Left renal cortex interstitium (tissue), 4 donors: ENCODE results near the gene OR5M8. TPM values are rescaled to one million over a fixed set of nuclear protein-coding genes. Genes with fewer than 3 reads are reported as not detected.

Source experiments
- DNase-seq, 4 donors: peaks; one replicate each; pipeline ENCODE4 v3.0.0-alpha.2; 2013; ENCODE audit warnings: low read depth in 4 of 4, low spot score in 2 of 4, missing footprints in 1 of 4
- polyA plus RNA-seq, 4 donors: library from polyadenylated mRNA; unstranded; fragments of 120-200 nt; gene quantifications; one replicate each; pipeline ENCODE4 v1.2.1, GENCODE V29; 2013; ENCODE audit not compliant: insufficient read length in 4 of 4

OR5M8 gene
- not detected for polyA plus RNA-seq

DNA sequence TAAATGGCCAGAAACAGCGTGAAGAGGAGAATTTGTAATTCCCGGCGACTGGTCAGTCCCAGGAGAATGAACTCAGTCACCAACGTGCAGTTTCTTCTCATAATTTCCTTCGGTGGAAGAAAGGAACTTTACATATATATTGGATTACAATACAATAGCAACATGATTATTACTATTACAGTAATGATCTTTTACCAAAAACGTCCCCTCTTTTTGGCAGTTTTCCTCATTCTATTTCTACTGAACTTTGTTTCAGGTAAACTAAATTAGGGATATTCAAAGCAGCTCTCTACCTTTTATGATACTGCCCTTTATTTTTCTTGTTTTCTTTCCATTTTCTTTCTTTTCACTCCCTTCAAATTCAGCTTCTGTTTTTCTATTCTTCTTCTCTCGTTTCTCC, at the start of gene OR5M8:
OR5M8 (minus strand) TSS at position 101 of the 400 bp plus-strand sequence; CDS start at position 101, 0 bp downstream.
- no peak for DNase-seq

DNA sequence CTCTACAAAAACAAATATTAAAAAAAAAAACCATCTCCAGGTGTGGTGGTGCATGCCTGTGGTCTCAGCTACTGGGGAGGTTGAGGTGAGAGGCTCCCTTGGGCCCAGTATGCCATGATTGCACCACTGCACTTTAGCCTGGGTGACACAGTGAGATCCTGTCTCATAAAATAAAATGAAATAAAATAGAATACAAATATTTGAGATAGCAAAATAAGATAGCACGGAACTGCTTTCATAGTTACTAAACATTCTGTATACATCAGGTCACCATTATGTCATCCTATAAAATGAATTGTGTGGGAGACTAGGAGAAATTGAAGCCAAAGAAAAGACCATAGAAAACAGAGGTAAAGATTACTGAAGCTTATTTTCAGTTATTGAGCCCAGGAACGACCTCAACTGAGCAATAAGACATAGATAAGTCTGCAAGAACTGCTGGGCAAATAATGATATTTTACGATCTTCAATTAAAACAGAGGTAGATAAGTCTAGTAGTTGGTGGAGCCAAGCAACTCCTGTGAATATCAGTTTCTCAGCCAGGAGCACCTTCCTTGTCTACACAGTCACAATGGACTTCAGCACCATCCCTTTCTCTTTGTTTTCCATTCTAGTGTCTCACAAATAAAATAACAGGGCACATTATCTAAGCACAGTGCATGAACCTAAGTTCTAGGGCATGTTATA, 42.0 kb upstream of the OR5M8 start:
- no peak for DNase-seq

DNA sequence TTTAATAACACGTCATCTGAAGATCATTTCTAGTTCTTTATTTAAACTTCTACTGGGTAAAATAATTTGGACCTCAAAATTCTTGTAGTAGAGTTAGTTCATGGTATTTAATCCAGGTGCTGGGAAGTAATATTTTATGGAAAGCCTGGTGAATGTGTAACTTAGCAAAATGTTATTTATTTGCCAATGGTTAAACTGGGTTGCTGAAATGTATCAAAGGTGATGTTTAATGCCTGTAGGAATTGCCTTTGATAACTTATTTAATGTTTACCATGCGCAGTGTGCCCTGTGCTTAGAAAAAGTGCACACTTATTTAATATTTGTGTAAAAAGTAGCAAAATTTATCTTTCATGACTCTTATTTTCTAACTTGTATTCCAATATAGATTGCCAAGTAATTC, 40.7 kb upstream of the OR5M8 start:
- DNase-seq = no peak

DNA sequence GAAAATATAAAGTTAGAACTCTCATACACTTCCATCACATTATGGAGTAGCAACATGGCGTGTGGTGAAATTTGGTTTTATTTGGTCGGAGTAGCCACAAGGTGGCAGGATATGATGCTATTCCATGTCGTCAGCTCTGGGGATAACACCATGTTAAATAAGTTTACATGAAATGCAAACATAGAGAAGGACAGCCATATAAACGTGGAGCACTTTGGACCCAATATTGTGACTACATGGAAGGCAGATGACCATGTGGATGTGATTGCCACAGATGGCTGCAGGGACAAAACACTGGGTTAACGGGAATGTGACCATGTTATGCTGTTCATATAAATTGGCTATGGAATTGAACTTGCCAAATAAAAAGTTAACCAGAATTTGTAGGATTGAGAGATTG, 30.8 kb upstream of the OR5M8 start:
- no peak for DNase-seq

DNA sequence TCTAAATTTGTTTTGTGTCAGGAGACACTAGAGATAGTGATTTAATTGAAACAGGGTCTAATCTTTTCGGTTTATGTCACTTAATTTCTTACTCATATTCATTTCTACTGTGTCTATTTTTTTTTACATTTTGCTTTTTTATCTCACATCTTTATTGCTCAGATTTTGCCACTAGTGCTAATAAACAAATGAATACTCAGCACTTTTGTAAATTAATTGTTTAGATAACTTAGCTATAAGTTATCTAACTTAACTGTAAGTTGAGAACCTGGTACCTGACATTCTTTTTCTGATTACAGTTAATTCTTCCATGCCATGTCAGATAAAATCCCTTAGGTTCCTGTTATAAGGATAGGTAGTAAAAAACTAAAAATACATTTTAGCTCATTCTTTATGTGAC, 22.1 kb upstream of the OR5M8 start:
- DNase-seq = no peak

DNA sequence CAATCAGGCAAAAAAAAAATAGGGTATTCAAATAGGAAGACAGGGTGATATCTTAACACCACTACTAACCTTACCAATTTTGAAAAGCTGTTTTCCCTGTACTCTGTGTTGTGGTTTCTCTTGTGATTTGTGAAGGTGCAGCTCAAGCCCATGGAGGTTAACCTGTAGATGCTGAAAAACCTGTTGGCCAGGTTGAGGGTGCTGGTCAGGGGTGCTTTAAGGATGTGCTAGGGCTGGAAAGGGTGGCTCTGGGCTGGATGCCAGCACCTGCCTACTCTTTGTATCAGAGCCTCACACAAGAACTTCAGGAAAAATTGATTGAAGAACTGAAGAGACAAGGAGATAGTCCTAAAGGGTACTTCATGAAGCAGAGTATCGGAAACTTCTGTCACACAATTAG, 18.3 kb upstream of the OR5M8 start:
- no peak for DNase-seq

DNA sequence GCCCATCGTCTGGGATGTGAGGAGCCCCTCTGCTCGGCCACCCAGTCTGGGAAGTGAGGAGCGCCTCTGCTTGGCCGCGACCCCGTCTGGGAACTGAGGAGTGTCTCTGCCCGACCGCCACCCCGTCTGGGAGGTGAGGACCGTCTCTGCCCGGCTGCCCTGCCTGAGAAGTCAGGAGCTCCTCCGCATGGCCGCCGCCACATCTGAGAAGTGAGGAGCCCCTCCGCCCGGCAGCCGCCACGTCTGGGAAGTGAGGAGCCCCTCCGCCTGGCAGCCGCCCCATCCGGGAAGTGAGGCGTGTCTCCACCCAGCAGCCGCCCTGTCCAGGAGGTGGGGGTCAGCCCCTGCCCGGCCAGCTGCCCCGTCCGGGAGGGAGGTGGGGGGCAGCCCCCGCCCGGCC, 5.8 kb upstream of the OR5M8 start:
- DNase-seq = no peak

DNA sequence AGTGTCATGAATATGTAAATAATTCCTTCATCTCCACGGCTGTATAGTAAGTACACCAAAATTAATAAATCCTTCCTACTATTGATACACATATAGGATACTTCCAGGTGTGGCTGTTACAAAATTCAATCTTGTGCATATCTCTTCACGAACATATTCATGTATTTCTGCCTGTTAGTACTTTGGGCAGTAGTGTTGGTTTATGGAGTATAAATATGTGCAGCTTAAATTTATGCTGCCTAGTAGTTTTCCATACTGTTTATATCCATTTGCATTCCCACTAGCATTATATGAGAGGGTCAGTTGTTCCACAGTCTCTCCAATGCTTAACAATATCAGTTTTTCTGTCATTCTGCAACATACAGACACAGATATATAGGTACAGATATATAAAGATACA, 3.9 kb upstream of the OR5M8 start:
- DNase-seq = no peak

DNA sequence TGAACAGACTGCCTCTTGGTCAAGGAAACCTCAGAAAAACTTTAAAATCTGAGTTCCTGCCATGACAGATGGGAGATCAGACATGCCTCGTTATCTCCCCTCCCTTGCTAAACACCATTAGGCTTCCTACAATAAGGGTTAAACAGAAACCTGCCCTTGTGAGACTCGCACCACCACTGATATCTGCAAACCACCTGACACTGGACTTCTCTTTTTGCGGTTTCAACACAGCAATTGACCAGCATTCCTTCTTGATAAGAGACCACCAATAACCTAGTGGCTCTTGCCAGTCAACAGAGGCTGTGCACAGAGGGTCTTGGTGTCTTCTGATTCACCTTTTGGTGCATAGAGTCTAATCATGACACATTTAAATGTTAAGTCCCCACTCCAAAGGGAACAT, 4.4 kb downstream of the OR5M8 start:
- DNase-seq = no peak

DNA sequence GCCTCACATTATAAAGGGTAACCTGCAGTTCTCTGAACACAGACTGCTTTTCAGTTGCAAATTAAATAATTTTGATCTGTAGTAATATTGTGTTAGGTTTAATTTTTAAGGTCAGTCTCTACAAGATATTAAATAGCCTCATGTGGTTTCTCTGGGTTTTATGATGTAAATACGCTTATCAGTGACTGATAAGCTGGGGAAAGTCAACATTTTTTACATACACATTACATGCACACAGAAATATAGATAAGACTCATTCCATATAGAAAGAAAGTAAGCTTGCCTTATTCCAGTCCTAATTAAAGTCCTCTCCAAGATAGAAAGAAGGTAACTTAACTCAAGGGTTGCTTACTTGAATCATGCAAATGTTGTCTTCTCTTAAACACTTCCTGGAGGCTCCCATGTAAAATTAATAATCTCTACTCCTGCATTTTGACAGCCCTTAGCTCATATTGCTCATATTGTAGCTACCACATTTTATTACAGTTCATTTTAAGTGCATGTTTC, 16.4 kb downstream of the OR5M8 start:
- no peak for DNase-seq

DNA sequence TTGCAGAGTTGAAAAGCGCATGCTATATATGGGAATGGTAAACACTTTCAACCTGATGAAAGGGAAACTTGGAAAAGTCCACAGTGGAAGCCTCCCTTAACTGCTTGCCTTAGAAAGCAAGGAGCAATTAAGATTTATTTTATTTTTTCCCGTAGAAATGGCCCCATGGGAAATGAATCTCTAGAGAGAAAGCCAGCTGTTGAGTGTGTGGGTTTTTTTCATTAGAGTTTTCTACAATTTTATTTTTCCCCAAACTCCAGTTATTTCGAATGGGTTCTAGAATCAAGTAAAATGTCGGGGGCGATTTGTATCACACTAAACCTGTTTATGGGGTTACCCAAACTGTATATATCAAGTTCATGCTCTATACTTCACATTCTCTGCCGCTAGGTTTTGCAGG, 17.9 kb downstream of the OR5M8 start, which contains the start of gene OR5M3:
OR5M3 (minus strand) TSS at position 101 of the 400 bp plus-strand sequence. CDS start 2,855 bp downstream, outside the sequence.
- DNase-seq = no peak

DNA sequence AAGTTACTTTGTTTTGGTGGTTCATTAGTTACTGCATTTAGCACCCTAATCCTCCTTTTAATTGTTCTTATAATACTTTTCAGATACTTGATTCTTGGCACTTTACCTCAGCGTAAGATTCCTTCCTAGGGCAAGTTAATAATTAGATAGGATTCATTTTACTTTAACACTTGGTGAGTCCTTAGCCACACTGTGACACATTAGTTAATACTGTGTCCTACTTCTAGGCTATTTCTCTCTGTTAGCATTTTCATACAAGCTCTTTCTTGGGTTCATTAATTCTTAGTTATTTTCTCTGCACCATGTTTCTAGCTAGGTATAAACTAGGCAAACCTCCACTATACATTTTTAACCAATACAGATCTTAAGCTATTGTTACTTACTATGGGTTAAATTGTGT, 34.1 kb downstream of the OR5M8 start:
- no peak for DNase-seq

DNA sequence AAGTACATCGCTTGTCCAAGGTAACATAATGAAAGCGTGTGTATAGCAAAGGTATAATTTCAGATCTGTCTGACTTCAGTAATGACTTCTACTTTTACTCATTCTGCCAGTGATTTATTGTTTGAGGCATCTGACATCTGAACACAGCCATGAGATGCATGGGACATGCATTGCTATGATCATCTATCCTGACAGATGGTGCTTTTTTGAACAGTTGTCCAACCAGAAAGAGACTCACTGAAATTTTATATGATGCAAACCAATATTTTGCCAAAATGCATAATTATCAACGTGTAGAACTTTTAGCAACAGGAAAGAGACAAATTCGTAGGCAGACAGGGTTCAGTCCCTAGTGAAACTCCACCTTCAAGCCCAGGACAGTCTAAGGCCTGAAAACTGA, 37.6 kb downstream of the OR5M8 start:
- DNase-seq = no peak

Other genes starting within 250 kb of the OR5M8 start
- gene OR5T3, start 239.1 kb downstream of the OR5M8 start, polyA plus RNA-seq = not detected
- not detected for gene OR5T1, start 217.2 kb downstream of the OR5M8 start, polyA plus RNA-seq
- not detected for gene OR8H1, start 199.1 kb downstream of the OR5M8 start, polyA plus RNA-seq
- not detected for gene OR8K3, start 176.2 kb downstream of the OR5M8 start, polyA plus RNA-seq
- not detected for gene OR8K1, start 145.3 kb downstream of the OR5M8 start, polyA plus RNA-seq
- not detected for gene OR8J1, start 137.1 kb downstream of the OR5M8 start, polyA plus RNA-seq
- gene OR8U1, start 115.7 kb downstream of the OR5M8 start, polyA plus RNA-seq = not detected
- gene OR5AL1, start 78.7 kb downstream of the OR5M8 start, polyA plus RNA-seq = not detected
- not detected for gene OR5M3, start 18.0 kb downstream of the OR5M8 start, polyA plus RNA-seq
- gene OR5M11, start 51.9 kb upstream of the OR5M8 start, polyA plus RNA-seq = not detected
- gene OR5M10, start 86.4 kb upstream of the OR5M8 start, polyA plus RNA-seq = not detected
- gene OR5M1, start 123.5 kb upstream of the OR5M8 start, polyA plus RNA-seq = not detected
- gene OR5AP2, start 151.1 kb upstream of the OR5M8 start, polyA plus RNA-seq = not detected
- not detected for gene OR5AR1, start 172.3 kb upstream of the OR5M8 start, polyA plus RNA-seq
- gene OR9G1, start 207.7 kb upstream of the OR5M8 start, polyA plus RNA-seq = not detected